ENCODE data around the gene SERPINB5.

- TF ChIP-seq RAD21 (IDR thresholded peaks at IDR 0.05) (no peak), CTCF (IDR thresholded peaks at IDR 0.05; ENCODE audit: low read depth, low read length, missing input control) (no peak), FOXA2 (IDR thresholded peaks at IDR 0.05) (no peak), MAX (IDR thresholded peaks at IDR 0.05) (no peak), GABPA (IDR thresholded peaks at IDR 0.05 in 1 of 2, conservative IDR thresholded peaks at IDR 0.05 in 1 of 2) (no peak), YY1 (IDR thresholded peaks at IDR 0.05) (no peak), NR2F2 (IDR thresholded peaks at IDR 0.05) (no peak), JUND (IDR thresholded peaks at IDR 0.05) (no peak), SP1 (IDR thresholded peaks at IDR 0.05) (no peak), ZBTB33 (IDR thresholded peaks at IDR 0.05) (no peak), REST (IDR thresholded peaks at IDR 0.05) (no peak), ATF3 (IDR thresholded peaks at IDR 0.05) (no peak)
Measured at GRCh38 chr18:63446266-63446665, 30.5 kb upstream of the SERPINB5 start.
